Breast epithelium (tissue), 3 donors: Measurements from ENCODE around the gene EGFLAM.

ENCODE experiments used
- CTCF ChIP-seq, 3 donors: fragments of 450-650 bp; IDR thresholded peaks; one replicate each; pipeline ENCODE4 v1.5.1; 2016 to 2017; ENCODE audit warnings: antibody characterized with exemption in 3 of 3, mild to moderate bottlenecking in 3 of 3, moderate library complexity in 3 of 3
- POLR2A ChIP-seq: fragments of 450-650 bp; IDR thresholded peaks from one replicate; pipeline ENCODE4 v1.6.1; 2016; ENCODE audit warnings: antibody characterized with exemption, mild to moderate bottlenecking, moderate library complexity

GRCh38 chr5:38228914-38229313, 29.4 kb upstream of the EGFLAM start:
- no peak for TF ChIP-seq CTCF (IDR thresholded peaks at IDR 0.05)
- no peak for TF ChIP-seq POLR2A
